GM19239 (cell line): ENCODE measurements around the gene RASAL3.
"Not testable (repeated sequence)": the region's sequence is repeated elsewhere in the genome, so short reads cannot be mapped to it uniquely, and the experiment has no call there.

Experiments
- DNase-seq: peaks from one replicate; pipeline ENCODE4 v3.0.0; 2011; ENCODE audit warnings: low spot score; ENCODE audit not compliant: insufficient read length
- FAIRE-seq: peaks from 2 replicates; lab custom pipeline; 2011; peaks lifted over from hg19 to GRCh38; lab: Jason Lieb, UNC

RASAL3 gene

GRCh38 chr19:15475611-15476010 lies 11.3 kb upstream of the RASAL3 start:
- no peak for FAIRE-seq

GRCh38 chr19:15475169-15475568 lies 10.8 kb upstream of the RASAL3 start:
- FAIRE-seq (no peak), DNase-seq (no peak)

More at GRCh38 chr19:15475611-15476010, 11.3 kb upstream of the RASAL3 start:
- no peak for DNase-seq

GRCh38 chr19:15473821-15474220 lies 9.5 kb upstream of the RASAL3 start:
- FAIRE-seq, DNase-seq: not testable (repeated sequence)

- DNase-seq (no peak), FAIRE-seq (no peak)
Measured at GRCh38 chr19:15471639-15472101, 7.3 kb upstream of the RASAL3 start.

GRCh38 chr19:15469513-15470297 lies 5.4 kb upstream of the RASAL3 start:
- no peak for FAIRE-seq
- DNase-seq = no peak

- DNase-seq (no peak), FAIRE-seq (no peak)
Measured at GRCh38 chr19:15468675-15469512, 4.5 kb upstream of the RASAL3 start.

GRCh38 chr19:15467734-15468214 lies 3.4 kb upstream of the RASAL3 start:
- no peak for FAIRE-seq
- no peak for DNase-seq

GRCh38 chr19:15466851-15467733 lies 2.7 kb upstream of the RASAL3 start:
- no peak for DNase-seq

GRCh38 chr19:15463861-15464371 lies 428 bp downstream of the RASAL3 start:
- DNase-seq (peak; percentile 87), FAIRE-seq (peak; percentile 78)

More at GRCh38 chr19:15466851-15467733, 2.7 kb upstream of the RASAL3 start:
- FAIRE-seq = peak; percentile 96

- FAIRE-seq = no peak
- no peak for DNase-seq
Measured at GRCh38 chr19:15461694-15462093, 2.6 kb downstream of the RASAL3 start.

- FAIRE-seq = no peak
- no peak for DNase-seq
Measured at GRCh38 chr19:15457701-15458484, 6.5 kb downstream of the RASAL3 start.

GRCh38 chr19:15456871-15457700 lies 7.3 kb downstream of the RASAL3 start:
- no peak for DNase-seq
- peak; percentile 8 for FAIRE-seq

- FAIRE-seq (no peak), DNase-seq (no peak)
Measured at GRCh38 chr19:15456441-15456840, 7.9 kb downstream of the RASAL3 start.

GRCh38 chr19:15455996-15456395 lies 8.3 kb downstream of the RASAL3 start:
- no peak for FAIRE-seq
- no peak for DNase-seq

- FAIRE-seq (no peak), DNase-seq (no peak)
Measured at GRCh38 chr19:15453906-15454860, 10.2 kb downstream of the RASAL3 start.

- no peak for DNase-seq
- FAIRE-seq = no peak
Measured at GRCh38 chr19:15453091-15453578, 11.2 kb downstream of the RASAL3 start.
